Measurements from ENCODE around the gene METTL16. TPM values are rescaled to one million over a fixed set of nuclear protein-coding genes. Genes with fewer than 3 reads are reported as not detected.

METTL16 gene
- total RNA-seq, 1 donor from 2014 or later: 13.6 TPM

- Histone ChIP-seq H3K4me1 (ENCODE audit: control insufficient read depth in 3 of 3, insufficient read depth in 3 of 3, low read length in 3 of 3) (peaks cover 0 to 9% (median 5%) of the 10 kb centered on the region in 3 donors), H3K27me3 (ENCODE audit: control insufficient read depth in 3 of 3, insufficient read depth in 3 of 3, low read length in 3 of 3) (no peaks in the 10 kb centered on the region), H3K4me3 (ENCODE audit: low read length in 3 of 3) (no peak overlapping the region), H3K27ac (ENCODE audit: low read depth, low read length) (no peak overlapping the region), H3K9ac (ENCODE audit: low read depth in 1 of 3, low read length in 3 of 3) (no peak overlapping the region), H3K36me3 (ENCODE audit: control insufficient read depth in 3 of 3, insufficient read depth in 3 of 3, low read length in 3 of 3) (peaks cover 4 to 9% (median 4%) of the 10 kb centered on the region in 3 donors), H3K9me3 (ENCODE audit: control insufficient read depth in 3 of 3, low read length in 3 of 3) (no peaks in the 10 kb centered on the region)
Measured at GRCh38 chr17:2482218-2482617, 29.5 kb downstream of the METTL16 start.

DNA sequence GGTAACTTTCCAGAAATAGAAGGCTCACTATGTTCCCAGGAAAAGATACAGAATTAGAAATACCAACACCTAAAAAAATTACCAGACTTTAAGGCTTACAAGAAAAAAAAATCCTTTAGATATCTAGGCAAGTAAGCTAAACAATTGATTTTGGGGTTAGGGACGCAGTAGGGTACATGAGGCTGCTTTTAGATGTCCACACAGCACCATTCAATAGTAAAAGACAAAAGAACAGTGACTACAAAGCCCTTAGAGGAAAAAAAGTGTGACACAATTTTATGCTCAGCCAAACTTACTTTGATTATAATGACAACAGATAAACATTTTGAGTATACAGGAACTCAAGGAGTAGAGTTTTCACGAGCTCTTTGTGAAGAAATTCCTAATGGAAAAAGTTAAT, 29.9 kb downstream of the METTL16 start:
- peaks cover 0 to 9% (median 5%) of the 10 kb centered on the region in 3 donors for H3K4me1 ChIP-seq (ENCODE audit: control insufficient read depth in 3 of 3, insufficient read depth in 3 of 3, low read length in 3 of 3)
- H3K4me3 ChIP-seq (ENCODE audit: low read length in 3 of 3): no peak overlapping the region
- no peaks in the 10 kb centered on the region for H3K27me3 ChIP-seq (ENCODE audit: control insufficient read depth in 3 of 3, insufficient read depth in 3 of 3, low read length in 3 of 3)
- no peak overlapping the region for H3K9ac ChIP-seq (ENCODE audit: low read depth in 1 of 3, low read length in 3 of 3)
- H3K36me3 ChIP-seq (ENCODE audit: control insufficient read depth in 3 of 3, insufficient read depth in 3 of 3, low read length in 3 of 3): peaks cover 4 to 10% (median 6%) of the 10 kb centered on the region in 3 donors
- H3K9me3 ChIP-seq (ENCODE audit: control insufficient read depth in 3 of 3, low read length in 3 of 3): no peaks in the 10 kb centered on the region
- no peak overlapping the region for H3K27ac ChIP-seq (ENCODE audit: low read depth, low read length)

DNA sequence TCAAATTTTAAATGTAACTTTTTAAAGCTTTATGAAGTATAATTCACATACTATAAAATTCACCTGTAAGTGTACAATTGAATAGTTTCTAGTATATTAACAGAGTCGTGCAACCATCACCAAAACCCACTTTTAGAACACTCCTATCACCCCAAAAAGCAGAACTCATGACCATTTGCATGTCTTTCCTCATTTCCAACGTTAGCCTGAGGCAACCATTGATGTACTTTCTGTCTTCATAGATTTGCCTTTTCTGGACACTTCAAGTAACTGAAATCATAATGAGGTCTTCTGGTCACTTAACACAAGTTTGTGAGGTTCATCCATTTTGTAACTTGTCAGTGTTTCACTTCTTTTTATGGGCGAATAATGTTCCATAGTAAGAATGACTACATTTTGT, 33.2 kb downstream of the METTL16 start:
- Histone ChIP-seq H3K9me3 (ENCODE audit: control insufficient read depth in 3 of 3, low read length in 3 of 3) (no peaks in the 10 kb centered on the region), H3K9ac (ENCODE audit: low read depth in 1 of 3, low read length in 3 of 3) (no peak overlapping the region), H3K27ac (ENCODE audit: low read depth, low read length) (no peak overlapping the region), H3K27me3 (ENCODE audit: control insufficient read depth in 3 of 3, insufficient read depth in 3 of 3, low read length in 3 of 3) (no peaks in the 10 kb centered on the region), H3K36me3 (ENCODE audit: control insufficient read depth in 3 of 3, insufficient read depth in 3 of 3, low read length in 3 of 3) (peaks cover 19 to 39% (median 27%) of the 10 kb centered on the region in 3 donors), H3K4me3 (ENCODE audit: low read length in 3 of 3) (no peak overlapping the region), H3K4me1 (ENCODE audit: control insufficient read depth in 3 of 3, insufficient read depth in 3 of 3, low read length in 3 of 3) (no peaks in the 10 kb centered on the region)

GRCh38 chr17:2475056-2475455, 36.6 kb downstream of the METTL16 start:
- H3K9me3 ChIP-seq (ENCODE audit: control insufficient read depth in 3 of 3, low read length in 3 of 3): no peaks in the 10 kb centered on the region
- H3K36me3 ChIP-seq (ENCODE audit: control insufficient read depth in 3 of 3, insufficient read depth in 3 of 3, low read length in 3 of 3): peaks cover 21 to 53% (median 33%) of the 10 kb centered on the region in 3 donors
- H3K27ac ChIP-seq (ENCODE audit: low read depth, low read length): no peak overlapping the region
- no peak overlapping the region for H3K4me3 ChIP-seq (ENCODE audit: low read length in 3 of 3)
- no peak overlapping the region for H3K9ac ChIP-seq (ENCODE audit: low read depth in 1 of 3, low read length in 3 of 3)
- H3K27me3 ChIP-seq (ENCODE audit: control insufficient read depth in 3 of 3, insufficient read depth in 3 of 3, low read length in 3 of 3): no peaks in the 10 kb centered on the region
- no peaks in the 10 kb centered on the region for H3K4me1 ChIP-seq (ENCODE audit: control insufficient read depth in 3 of 3, insufficient read depth in 3 of 3, low read length in 3 of 3)

GRCh38 chr17:2474371-2474770, 37.3 kb downstream of the METTL16 start:
- no peak overlapping the region for H3K9ac ChIP-seq (ENCODE audit: low read depth in 1 of 3, low read length in 3 of 3)
- H3K27me3 ChIP-seq (ENCODE audit: control insufficient read depth in 3 of 3, insufficient read depth in 3 of 3, low read length in 3 of 3): no peaks in the 10 kb centered on the region
- no peak overlapping the region for H3K27ac ChIP-seq (ENCODE audit: low read depth, low read length)
- H3K4me3 ChIP-seq (ENCODE audit: low read length in 3 of 3): no peak overlapping the region
- H3K4me1 ChIP-seq (ENCODE audit: control insufficient read depth in 3 of 3, insufficient read depth in 3 of 3, low read length in 3 of 3): no peaks in the 10 kb centered on the region
- H3K9me3 ChIP-seq (ENCODE audit: control insufficient read depth in 3 of 3, low read length in 3 of 3): no peaks in the 10 kb centered on the region
- peaks cover 21 to 55% (median 33%) of the 10 kb centered on the region in 3 donors for H3K36me3 ChIP-seq (ENCODE audit: control insufficient read depth in 3 of 3, insufficient read depth in 3 of 3, low read length in 3 of 3)

DNA sequence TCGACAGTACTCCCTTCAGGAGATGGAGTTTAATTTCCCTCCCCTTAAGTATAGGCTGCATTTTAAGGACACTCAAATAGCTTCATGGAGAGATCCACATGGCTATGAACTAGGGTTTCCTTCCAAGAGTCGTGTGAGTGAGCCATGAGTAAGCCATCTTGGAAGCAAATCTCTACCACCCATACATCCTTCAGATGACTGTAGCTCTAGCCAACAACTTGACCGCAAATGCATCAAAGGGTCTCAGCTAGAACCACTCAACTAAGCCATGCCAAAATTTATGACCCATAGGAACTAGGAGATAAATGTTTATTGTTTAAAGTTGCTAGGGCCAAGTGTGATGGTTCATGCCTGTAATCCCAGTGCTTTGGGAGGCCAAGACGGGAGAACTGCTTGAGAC, 43.4 kb downstream of the METTL16 start:
- Histone ChIP-seq H3K36me3 (ENCODE audit: control insufficient read depth in 3 of 3, insufficient read depth in 3 of 3, low read length in 3 of 3) (peaks cover 15 to 31% (median 29%) of the 10 kb centered on the region in 3 donors), H3K9ac (ENCODE audit: low read depth in 1 of 3, low read length in 3 of 3) (no peak overlapping the region), H3K27ac (ENCODE audit: low read depth, low read length) (no peak overlapping the region), H3K4me1 (ENCODE audit: control insufficient read depth in 3 of 3, insufficient read depth in 3 of 3, low read length in 3 of 3) (no peaks in the 10 kb centered on the region), H3K27me3 (ENCODE audit: control insufficient read depth in 3 of 3, insufficient read depth in 3 of 3, low read length in 3 of 3) (no peaks in the 10 kb centered on the region), H3K9me3 (ENCODE audit: control insufficient read depth in 3 of 3, low read length in 3 of 3) (no peaks in the 10 kb centered on the region), H3K4me3 (ENCODE audit: low read length in 3 of 3) (no peak overlapping the region)

GRCh38 chr17:2466931-2467330, 44.8 kb downstream of the METTL16 start:
- Histone ChIP-seq H3K4me3 (ENCODE audit: low read length in 3 of 3) (no peak overlapping the region), H3K27ac (ENCODE audit: low read depth, low read length) (no peak overlapping the region), H3K36me3 (ENCODE audit: control insufficient read depth in 3 of 3, insufficient read depth in 3 of 3, low read length in 3 of 3) (peaks cover 25 to 37% (median 34%) of the 10 kb centered on the region in 3 donors), H3K9ac (ENCODE audit: low read depth in 1 of 3, low read length in 3 of 3) (no peak overlapping the region), H3K4me1 (ENCODE audit: control insufficient read depth in 3 of 3, insufficient read depth in 3 of 3, low read length in 3 of 3) (no peaks in the 10 kb centered on the region), H3K9me3 (ENCODE audit: control insufficient read depth in 3 of 3, low read length in 3 of 3) (no peaks in the 10 kb centered on the region), H3K27me3 (ENCODE audit: control insufficient read depth in 3 of 3, insufficient read depth in 3 of 3, low read length in 3 of 3) (no peaks in the 10 kb centered on the region)

DNA sequence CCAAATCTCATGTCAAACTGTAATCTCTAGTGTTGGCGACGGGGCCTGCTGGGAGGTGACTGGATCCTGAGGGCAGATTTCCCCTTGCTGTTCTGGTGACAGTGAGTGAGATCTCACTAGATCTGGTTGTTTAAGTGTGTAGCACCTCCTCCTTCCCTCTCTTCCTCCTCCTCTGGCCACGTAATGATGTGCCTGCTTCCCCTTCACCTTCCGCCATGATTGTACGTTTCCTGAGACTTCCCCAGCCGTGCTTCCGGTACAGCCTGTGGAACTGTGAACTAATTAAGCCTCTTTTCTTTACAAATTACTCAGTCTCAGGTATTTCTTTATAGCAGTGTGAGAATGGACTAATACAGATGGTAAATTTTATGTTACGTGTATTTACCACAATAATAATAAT, 49.2 kb downstream of the METTL16 start:
- Histone ChIP-seq H3K4me3 (ENCODE audit: low read length in 3 of 3) (no peak overlapping the region), H3K4me1 (ENCODE audit: control insufficient read depth in 3 of 3, insufficient read depth in 3 of 3, low read length in 3 of 3) (no peaks in the 10 kb centered on the region), H3K9ac (ENCODE audit: low read depth in 1 of 3, low read length in 3 of 3) (no peak overlapping the region), H3K36me3 (ENCODE audit: control insufficient read depth in 3 of 3, insufficient read depth in 3 of 3, low read length in 3 of 3) (peaks cover 25 to 40% (median 28%) of the 10 kb centered on the region in 3 donors), H3K9me3 (ENCODE audit: control insufficient read depth in 3 of 3, low read length in 3 of 3) (no peaks in the 10 kb centered on the region), H3K27ac (ENCODE audit: low read depth, low read length) (no peak overlapping the region), H3K27me3 (ENCODE audit: control insufficient read depth in 3 of 3, insufficient read depth in 3 of 3, low read length in 3 of 3) (no peaks in the 10 kb centered on the region)

GRCh38 chr17:2459917-2460271, 51.8 kb downstream of the METTL16 start:
- no peaks in the 10 kb centered on the region for H3K9me3 ChIP-seq (ENCODE audit: control insufficient read depth in 3 of 3, low read length in 3 of 3)
- H3K36me3 ChIP-seq (ENCODE audit: control insufficient read depth in 3 of 3, insufficient read depth in 3 of 3, low read length in 3 of 3): peaks cover 24 to 43% (median 28%) of the 10 kb centered on the region in 3 donors
- H3K4me1 ChIP-seq (ENCODE audit: control insufficient read depth in 3 of 3, insufficient read depth in 3 of 3, low read length in 3 of 3): no peaks in the 10 kb centered on the region
- no peak overlapping the region for H3K4me3 ChIP-seq (ENCODE audit: low read length in 3 of 3)
- H3K27me3 ChIP-seq (ENCODE audit: control insufficient read depth in 3 of 3, insufficient read depth in 3 of 3, low read length in 3 of 3): no peaks in the 10 kb centered on the region
- no peak overlapping the region for H3K27ac ChIP-seq (ENCODE audit: low read depth, low read length)
- H3K9ac ChIP-seq (ENCODE audit: low read depth in 1 of 3, low read length in 3 of 3): no peak overlapping the region

DNA sequence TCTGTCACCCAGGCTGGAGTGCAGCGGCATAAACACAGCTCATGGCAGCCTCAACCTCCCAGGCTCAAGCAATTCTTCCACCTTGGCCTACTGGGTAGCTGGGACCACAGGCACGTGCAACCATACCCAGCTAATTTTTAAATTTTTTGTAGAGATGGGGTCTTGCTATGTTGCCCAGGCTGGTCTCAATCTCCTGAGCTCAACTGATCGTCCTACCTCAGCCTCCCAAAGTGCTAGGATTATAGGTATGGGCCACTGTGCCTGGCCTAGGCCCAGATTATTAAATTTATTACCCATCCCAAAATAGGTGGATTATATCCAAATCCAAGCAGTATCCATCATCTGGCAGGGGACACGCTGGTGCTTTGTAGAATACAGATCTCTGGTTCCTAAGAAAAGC, 53.8 kb downstream of the METTL16 start:
- Histone ChIP-seq H3K36me3 (ENCODE audit: control insufficient read depth in 3 of 3, insufficient read depth in 3 of 3, low read length in 3 of 3) (peaks cover 14 to 31% (median 20%) of the 10 kb centered on the region in 3 donors), H3K9me3 (ENCODE audit: control insufficient read depth in 3 of 3, low read length in 3 of 3) (no peaks in the 10 kb centered on the region), H3K4me3 (ENCODE audit: low read length in 3 of 3) (no peak overlapping the region), H3K4me1 (ENCODE audit: control insufficient read depth in 3 of 3, insufficient read depth in 3 of 3, low read length in 3 of 3) (no peaks in the 10 kb centered on the region), H3K9ac (ENCODE audit: low read depth in 1 of 3, low read length in 3 of 3) (no peak overlapping the region), H3K27ac (ENCODE audit: low read depth, low read length) (no peak overlapping the region), H3K27me3 (ENCODE audit: control insufficient read depth in 3 of 3, insufficient read depth in 3 of 3, low read length in 3 of 3) (no peaks in the 10 kb centered on the region)

- Histone ChIP-seq H3K9ac (ENCODE audit: low read depth in 1 of 3, low read length in 3 of 3) (no peak overlapping the region), H3K27me3 (ENCODE audit: control insufficient read depth in 3 of 3, insufficient read depth in 3 of 3, low read length in 3 of 3) (no peaks in the 10 kb centered on the region), H3K27ac (ENCODE audit: low read depth, low read length) (no peak overlapping the region), H3K9me3 (ENCODE audit: control insufficient read depth in 3 of 3, low read length in 3 of 3) (no peaks in the 10 kb centered on the region), H3K36me3 (ENCODE audit: control insufficient read depth in 3 of 3, insufficient read depth in 3 of 3, low read length in 3 of 3) (peaks cover 4 to 22% (median 11%) of the 10 kb centered on the region in 3 donors), H3K4me1 (ENCODE audit: control insufficient read depth in 3 of 3, insufficient read depth in 3 of 3, low read length in 3 of 3) (no peaks in the 10 kb centered on the region), H3K4me3 (ENCODE audit: low read length in 3 of 3) (no peak overlapping the region)
Measured at GRCh38 chr17:2456475-2456874, 55.2 kb downstream of the METTL16 start.
